Esophagus muscularis mucosa (tissue), 4 donors: ENCODE measurements around the gene CEMIP2. TPM values are rescaled to one million over a fixed set of nuclear protein-coding genes. Genes with fewer than 3 reads are reported as not detected.
"Not testable (repeated sequence)": the region's sequence is repeated elsewhere in the genome, so short reads cannot be mapped to it uniquely, and the experiment has no call there.

Experiments used
- DNase-seq: peaks from one replicate; pipeline ENCODE4 v3.0.0-alpha.2; 2017; ENCODE audit errors: extremely low spot score
- H3K27ac ChIP-seq, 4 donors: fragments of 200-600 bp; sonication (generic); replicated peaks in 1 of 4; 1 replicate in 3 of 4; 2 replicates in 1 of 4; pipeline ENCODE4 v1.5.1; 2016 to 2019; ENCODE audit warnings: mild to moderate bottlenecking in 1 of 4
- H3K27me3 ChIP-seq, 4 donors: fragments of 200-600 bp; sonication (generic); one replicate each; pipeline versions ENCODE4 v1.5.1 to v1.6.0; 2016 to 2019
- H3K36me3 ChIP-seq, 4 donors: fragments of 200-600 bp; sonication (generic); one replicate each; pipeline ENCODE4 v1.5.1; 2016 to 2019
- H3K4me1 ChIP-seq, 4 donors: fragments of 200-600 bp; sonication (generic); one replicate each; pipeline ENCODE4 v1.5.1; 2016 to 2019
- H3K4me3 ChIP-seq, 4 donors: fragments of 200-600 bp; sonication (generic); 1 replicate in 2 of 4; 2 replicates in 2 of 4; pipeline ENCODE4 v1.5.1; 2016 to 2019; ENCODE audit warnings: mild to moderate bottlenecking in 4 of 4, moderate library complexity in 1 of 4
- H3K9me3 ChIP-seq, 4 donors: fragments of 200-600 bp; sonication (generic); 1 replicate in 3 of 4; 2 replicates in 1 of 4; pipeline ENCODE4 v1.5.1; 2016 to 2019
- CTCF ChIP-seq, 3 experiments: fragments of 200-600 bp in 2 of 3; fragments of 450-650 bp in 1 of 3; sonication (generic) in 2 of 3; IDR thresholded peaks; one replicate each; pipeline ENCODE4 v1.5.1; 2017 to 2019; ENCODE audit warnings: antibody characterized with exemption in 3 of 3, mild to moderate bottlenecking in 2 of 3, moderate library complexity in 1 of 3
- EP300 ChIP-seq: sonication (generic); formaldehyde crosslinking; IDR thresholded peaks from one replicate; pipeline ENCODE4 v1.6.1; 2017; ENCODE audit warnings: antibody characterized with exemption
- POLR2A ChIP-seq: fragments of 450-650 bp; IDR thresholded peaks from one replicate; pipeline ENCODE4 v1.6.1; 2017; ENCODE audit warnings: antibody characterized with exemption, moderate library complexity, mild to moderate bottlenecking, low read depth
- POLR2AphosphoS5 ChIP-seq, 2 donors: sonication (generic); formaldehyde crosslinking; IDR thresholded peaks; one replicate each; pipeline ENCODE4 v1.6.1; 2017; ENCODE audit warnings: antibody characterized with exemption in 2 of 2
- WGBS: methylation state at CpG from one replicate; pipeline ENCODE4 v1.1.5; 2018; 5-methylcytosine and 5-hydroxymethylcytosine counted together
- intact Hi-C: fragments of 100-400 bp; cut with DNase I; formaldehyde crosslinking; loops from one replicate; pipeline ENCODE4 v1.15.1; 2023
- total RNA-seq, 4 donors: library from RNA; depleted of rRNA; stranded (reverse); fragments of >200 nt; gene quantifications; one replicate each; pipeline versions ENCODE4 v1.1.0 to v1.2.1, GENCODE V29; 2016

CEMIP2 gene
- total RNA-seq, 4 donors from 2014 or later = 18.5 to 144 (median 26.8) TPM

GRCh38 chr9:71663216-71663615, 105.1 kb downstream of the CEMIP2 start:
- Histone ChIP-seq H3K27me3 (no peaks in the 10 kb centered on the region), H3K9me3 (no peaks in the 10 kb centered on the region), H3K4me3 (no peak overlapping the region), H3K27ac (peak overlapping the region in 2 of 4 donors; percentile 3 to 13), H3K36me3 (no peaks in the 10 kb centered on the region), H3K4me1 (peaks cover 0 to 24% (median 17%) of the 10 kb centered on the region in 4 donors)
- intact Hi-C loops = no loop called here
- WGBS = 33% methylated on average over 2 of the region's 2 CpGs
- TF ChIP-seq POLR2AphosphoS5 (IDR thresholded peaks at IDR 0.05) = no peak
- TF ChIP-seq POLR2A = no peak
- TF ChIP-seq CTCF (IDR thresholded peaks at IDR 0.05) = no peak
- TF ChIP-seq EP300 = no peak
- DNase-seq = no peak

GRCh38 chr9:71662082-71662481, 106.2 kb downstream of the CEMIP2 start:
- no peak for DNase-seq
- H3K36me3 ChIP-seq = no peaks in the 10 kb centered on the region
- no peaks in the 10 kb centered on the region for H3K9me3 ChIP-seq
- 83% methylated on average over 3 of the region's 3 CpGs for WGBS
- TF ChIP-seq CTCF (IDR thresholded peaks at IDR 0.05) (no peak), POLR2AphosphoS5 (IDR thresholded peaks at IDR 0.05) (no peak), EP300 (no peak), POLR2A (no peak)
- intact Hi-C loops = no loop called here
- H3K27me3 ChIP-seq = no peaks in the 10 kb centered on the region
- no peak overlapping the region for H3K4me3 ChIP-seq
- peaks cover 0 to 24% (median 15%) of the 10 kb centered on the region in 4 donors for H3K4me1 ChIP-seq
- H3K27ac ChIP-seq = no peak overlapping the region

- 91% methylated on average over 4 of the region's 4 CpGs for WGBS
- intact Hi-C loops, H3K4me3 ChIP-seq, H3K9me3 ChIP-seq, H3K27me3 ChIP-seq, H3K4me1 ChIP-seq, H3K27ac ChIP-seq, H3K36me3 ChIP-seq, DNase-seq: not testable (repeated sequence)
Observed at GRCh38 chr9:71657276-71657675, 111.0 kb downstream of the CEMIP2 start.

- intact Hi-C loops = no loop called here
- Histone ChIP-seq H3K36me3 (no peaks in the 10 kb centered on the region), H3K4me3 (no peak overlapping the region), H3K27ac (no peak overlapping the region), H3K4me1 (no peaks in the 10 kb centered on the region), H3K9me3 (no peaks in the 10 kb centered on the region), H3K27me3 (no peaks in the 10 kb centered on the region)
- no peak for DNase-seq
- WGBS = 94% methylated on average over 1 of the region's 1 CpG
- no peak for TF ChIP-seq POLR2A
- TF ChIP-seq EP300 = no peak
Observed at GRCh38 chr9:71656496-71656895, 111.8 kb downstream of the CEMIP2 start.

GRCh38 chr9:71655778-71656177, 112.5 kb downstream of the CEMIP2 start:
- Histone ChIP-seq H3K9me3 (no peaks in the 10 kb centered on the region), H3K36me3 (no peaks in the 10 kb centered on the region), H3K4me1 (no peaks in the 10 kb centered on the region), H3K4me3 (no peak overlapping the region), H3K27me3 (no peaks in the 10 kb centered on the region), H3K27ac (no peak overlapping the region)
- WGBS = 78% methylated on average over 1 of the region's 1 CpG
- intact Hi-C loops = no loop called here
- TF ChIP-seq CTCF (IDR thresholded peaks at IDR 0.05) (no peak), EP300 (no peak), POLR2A (no peak), POLR2AphosphoS5 (IDR thresholded peaks at IDR 0.05) (no peak)
- no peak for DNase-seq

- H3K4me1 ChIP-seq = no peaks in the 10 kb centered on the region
- intact Hi-C loops = no loop called here
- no peak overlapping the region for H3K27ac ChIP-seq
- H3K36me3 ChIP-seq = no peaks in the 10 kb centered on the region
- H3K27me3 ChIP-seq = no peaks in the 10 kb centered on the region
- no peak for DNase-seq
- WGBS = 75% methylated on average over 6 of the region's 6 CpGs
- H3K9me3 ChIP-seq = no peaks in the 10 kb centered on the region
- no peak overlapping the region for H3K4me3 ChIP-seq
- TF ChIP-seq EP300 (no peak), POLR2AphosphoS5 (IDR thresholded peaks at IDR 0.05) (no peak), POLR2A (no peak)
Observed at GRCh38 chr9:71655141-71655540, 113.2 kb downstream of the CEMIP2 start.
